ENCODE measurements around the gene DLL1. TPM values are rescaled to one million over a fixed set of nuclear protein-coding genes. Genes with fewer than 3 reads are reported as not detected.
"Not testable (repeated sequence)": the region's sequence is repeated elsewhere in the genome, so short reads cannot be mapped to it uniquely, and the experiment has no call there.

Gene DLL1, protein sequence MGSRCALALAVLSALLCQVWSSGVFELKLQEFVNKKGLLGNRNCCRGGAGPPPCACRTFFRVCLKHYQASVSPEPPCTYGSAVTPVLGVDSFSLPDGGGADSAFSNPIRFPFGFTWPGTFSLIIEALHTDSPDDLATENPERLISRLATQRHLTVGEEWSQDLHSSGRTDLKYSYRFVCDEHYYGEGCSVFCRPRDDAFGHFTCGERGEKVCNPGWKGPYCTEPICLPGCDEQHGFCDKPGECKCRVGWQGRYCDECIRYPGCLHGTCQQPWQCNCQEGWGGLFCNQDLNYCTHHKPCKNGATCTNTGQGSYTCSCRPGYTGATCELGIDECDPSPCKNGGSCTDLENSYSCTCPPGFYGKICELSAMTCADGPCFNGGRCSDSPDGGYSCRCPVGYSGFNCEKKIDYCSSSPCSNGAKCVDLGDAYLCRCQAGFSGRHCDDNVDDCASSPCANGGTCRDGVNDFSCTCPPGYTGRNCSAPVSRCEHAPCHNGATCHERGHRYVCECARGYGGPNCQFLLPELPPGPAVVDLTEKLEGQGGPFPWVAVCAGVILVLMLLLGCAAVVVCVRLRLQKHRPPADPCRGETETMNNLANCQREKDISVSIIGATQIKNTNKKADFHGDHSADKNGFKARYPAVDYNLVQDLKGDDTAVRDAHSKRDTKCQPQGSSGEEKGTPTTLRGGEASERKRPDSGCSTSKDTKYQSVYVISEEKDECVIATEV
- 100 to 1,000 TPM in 2 of 7 donors, 10 to 100 TPM in 5; 34.7 to 119 (median 79.8) TPM for total RNA-seq
- polyA plus RNA-seq: 10 to 100 TPM; 12.6 to 30.3 (median 15.0) TPM
- long read RNA-seq, donor 1, partial matches to known transcripts: 6 of 6 reads
- long read RNA-seq, donor 1, other reads (novel, unspliced or antisense): 0 of 6 reads
- long read RNA-seq, donor 2: 0 reads

DNA sequence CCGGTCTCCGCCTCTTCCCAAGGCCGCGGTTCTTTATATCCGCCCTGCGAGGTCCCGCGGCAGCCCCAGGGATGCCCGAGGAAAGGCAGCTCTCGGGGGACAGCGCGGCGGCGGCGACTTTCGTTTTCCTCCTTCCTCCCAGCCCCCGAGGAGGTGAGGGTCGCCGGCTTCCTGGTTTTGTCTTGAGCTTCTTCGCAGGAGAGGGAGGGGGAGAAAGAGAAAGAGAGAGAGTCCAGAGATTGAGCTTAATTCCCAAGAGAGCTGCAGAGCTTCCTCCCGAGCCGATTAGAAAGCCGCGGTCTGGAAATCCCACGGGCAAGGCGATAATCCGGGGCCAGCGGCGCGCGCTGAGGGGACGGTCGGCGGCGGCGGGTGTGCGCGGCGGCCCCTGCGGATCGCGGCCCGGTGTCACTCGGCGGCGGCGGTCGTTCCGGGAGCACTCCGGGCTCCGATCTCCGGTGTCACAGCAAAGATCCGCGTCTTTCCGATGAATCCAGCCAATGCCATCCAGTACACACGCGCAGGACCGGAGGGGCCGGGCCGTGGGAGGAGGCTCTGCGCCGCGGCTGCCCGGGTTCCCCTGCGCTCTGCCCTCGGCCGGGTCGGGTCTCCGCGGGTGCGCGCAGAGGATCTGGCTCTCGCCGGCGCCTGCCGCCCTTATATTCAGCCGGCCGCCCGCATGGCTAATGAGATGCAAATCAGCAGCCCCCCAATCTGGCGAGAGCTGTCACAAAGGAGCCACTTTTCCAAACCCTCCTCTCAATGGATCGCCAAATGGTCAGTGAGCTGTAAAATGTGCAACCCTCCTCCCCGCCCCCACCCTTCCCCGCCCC is at the start of gene DLL1:
Gene DLL1 (minus strand): TSS at position 783 of the 833 bp plus-strand sequence. CDS start 939 bp downstream, outside the sequence.
- peak within 1 kb of the TSS; percentile 35 to 84 (median 80) for H3K27ac ChIP-seq
- DNase-seq: peak; percentile 89

DNA sequence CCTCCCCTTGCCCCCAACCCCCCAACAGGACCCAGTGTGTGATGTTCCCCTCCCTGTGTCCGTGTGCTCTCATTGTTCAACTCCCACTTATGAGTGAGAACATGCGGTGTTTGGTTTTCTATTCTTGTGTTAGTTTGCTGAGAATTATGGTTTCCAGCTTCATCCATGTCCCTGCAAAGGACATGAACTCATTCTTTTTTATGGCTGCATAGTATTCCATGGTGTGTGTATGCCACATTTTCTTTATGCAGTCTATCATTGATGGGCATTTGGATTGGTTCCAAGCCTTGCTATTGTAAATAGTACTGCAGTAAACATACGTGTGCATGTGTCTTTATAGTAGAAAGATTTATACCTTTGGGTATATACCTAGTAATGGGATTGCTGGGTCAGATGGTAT is 44.3 kb upstream of the DLL1 start:
- Histone ChIP-seq H3K36me3 (peaks cover 6 to 65% (median 38%) of the 10 kb centered on the region in 6 donors), H3K9me3 (peaks cover 0 to 14% (median 3%) of the 10 kb centered on the region in 8 donors)
- DNase-seq; H3K27ac ChIP-seq; H3K4me3 ChIP-seq; H3K4me1 ChIP-seq; H3K27me3 ChIP-seq (replicated peaks in 1 of 7); intact Hi-C loops (cut with DNase I; ENCODE audit: low total_unique reads): not testable (repeated sequence)
- WGBS, 5 donors: 96 to 100% (median 97%) methylated on average over 3 of the region's 3 CpGs

More for the DNA sequence above, at the start of gene DLL1:
- 0 to 1% (median 0%) methylated on average over 56 to 83 of the region's 83 CpGs for WGBS, 5 donors
- Histone ChIP-seq H3K4me3 (peak within 1 kb of the TSS; percentile 75 to 95 (median 83)), H3K27me3 (replicated peaks in 1 of 7) (peaks cover 0 to 100% (median 61%) of the 10 kb centered on the region in 7 donors), H3K36me3 (peaks cover 0 to 34% (median 4%) of the 10 kb centered on the region in 6 donors), H3K9me3 (no peaks in the 10 kb centered on the region), H3K4me1 (peaks cover 32 to 98% (median 74%) of the 10 kb centered on the region in 6 donors)
- intact Hi-C loops (cut with DNase I; ENCODE audit: low total_unique reads): no loop called here
- TF ChIP-seq POLR2AphosphoS5 (IDR thresholded peaks at IDR 0.05) (peak; percentile 87 to 97 (median 93)), POLR2A (IDR thresholded peaks at IDR 0.05) (peak; percentile 62 to 87 (median 84))
- TF ChIP-seq, protein P1, sequence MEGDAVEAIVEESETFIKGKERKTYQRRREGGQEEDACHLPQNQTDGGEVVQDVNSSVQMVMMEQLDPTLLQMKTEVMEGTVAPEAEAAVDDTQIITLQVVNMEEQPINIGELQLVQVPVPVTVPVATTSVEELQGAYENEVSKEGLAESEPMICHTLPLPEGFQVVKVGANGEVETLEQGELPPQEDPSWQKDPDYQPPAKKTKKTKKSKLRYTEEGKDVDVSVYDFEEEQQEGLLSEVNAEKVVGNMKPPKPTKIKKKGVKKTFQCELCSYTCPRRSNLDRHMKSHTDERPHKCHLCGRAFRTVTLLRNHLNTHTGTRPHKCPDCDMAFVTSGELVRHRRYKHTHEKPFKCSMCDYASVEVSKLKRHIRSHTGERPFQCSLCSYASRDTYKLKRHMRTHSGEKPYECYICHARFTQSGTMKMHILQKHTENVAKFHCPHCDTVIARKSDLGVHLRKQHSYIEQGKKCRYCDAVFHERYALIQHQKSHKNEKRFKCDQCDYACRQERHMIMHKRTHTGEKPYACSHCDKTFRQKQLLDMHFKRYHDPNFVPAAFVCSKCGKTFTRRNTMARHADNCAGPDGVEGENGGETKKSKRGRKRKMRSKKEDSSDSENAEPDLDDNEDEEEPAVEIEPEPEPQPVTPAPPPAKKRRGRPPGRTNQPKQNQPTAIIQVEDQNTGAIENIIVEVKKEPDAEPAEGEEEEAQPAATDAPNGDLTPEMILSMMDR (IDR thresholded peaks at IDR 0.05 in 8 of 11, conservative IDR thresholded peaks at IDR 0.05 in 3 of 11): no peak

DNA sequence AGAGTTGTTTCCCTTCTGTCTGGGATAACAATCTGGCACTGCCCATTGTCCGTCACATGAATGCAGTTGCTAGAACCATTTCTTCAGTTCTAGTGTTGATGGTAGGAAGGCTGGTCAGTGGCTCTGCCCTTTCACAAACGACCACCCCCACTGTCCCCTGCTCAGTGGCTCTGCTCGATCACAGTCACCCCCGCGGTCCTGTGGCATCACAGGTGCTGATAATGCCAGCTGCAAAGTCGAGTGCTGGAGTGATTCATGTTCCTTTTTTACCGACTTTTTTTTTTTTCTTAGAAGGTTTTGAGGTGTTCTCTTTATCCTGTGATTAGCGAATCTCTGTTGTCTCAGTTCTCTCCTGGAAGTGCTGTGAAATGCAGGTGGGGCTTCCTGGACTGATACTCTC is 38.4 kb upstream of the DLL1 start:
- Histone ChIP-seq H3K4me3 (no peak overlapping the region), H3K4me1 (no peaks in the 10 kb centered on the region), H3K27ac (no peak overlapping the region), H3K36me3 (peaks cover 6 to 100% (median 78%) of the 10 kb centered on the region in 6 donors), H3K27me3 (replicated peaks in 1 of 7) (no peaks in the 10 kb centered on the region), H3K9me3 (no peaks in the 10 kb centered on the region)
- 83 to 92% (median 87%) methylated on average over 8 of the region's 8 CpGs for WGBS, 5 donors
- TF ChIP-seq POLR2AphosphoS5 (IDR thresholded peaks at IDR 0.05): no peak
- no peak for DNase-seq
- intact Hi-C loops (cut with DNase I; ENCODE audit: low total_unique reads): no loop called here

DNA sequence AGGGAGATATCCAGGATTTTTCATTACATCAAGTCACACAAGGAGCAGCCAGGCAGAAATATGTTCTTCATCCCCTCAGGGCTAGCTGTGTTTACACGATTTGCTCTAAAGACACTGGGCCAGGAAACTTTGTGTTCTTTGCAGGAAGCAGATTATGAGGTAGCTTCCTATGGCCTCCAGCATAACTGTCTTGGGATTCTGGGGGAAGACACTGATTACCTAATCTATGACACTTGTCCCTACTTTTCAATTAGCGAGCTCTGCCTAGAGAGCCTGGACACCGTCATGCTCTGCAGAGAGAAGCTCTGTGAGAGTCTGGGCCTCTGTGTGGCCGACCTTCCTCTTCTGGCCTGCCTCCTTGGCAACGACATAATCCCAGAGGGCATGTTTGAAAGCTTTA is 26.8 kb upstream of the DLL1 start:
- no peak overlapping the region for H3K27ac ChIP-seq
- TF ChIP-seq POLR2A (IDR thresholded peaks at IDR 0.05): no peak
- TF ChIP-seq POLR2AphosphoS5 (IDR thresholded peaks at IDR 0.05): no peak
- TF ChIP-seq, protein P1 (IDR thresholded peaks at IDR 0.05 in 8 of 11, conservative IDR thresholded peaks at IDR 0.05 in 3 of 11): no peak
- 53 to 69% (median 57%) methylated on average over 5 of the region's 5 CpGs for WGBS, 5 donors
- DNase-seq: no peak
- no peaks in the 10 kb centered on the region for H3K9me3 ChIP-seq
- H3K4me1 ChIP-seq: peaks cover 0 to 40% (median 21%) of the 10 kb centered on the region in 6 donors
- peaks cover 0 to 63% (median 9%) of the 10 kb centered on the region in 6 donors for H3K36me3 ChIP-seq
- intact Hi-C loops (cut with DNase I; ENCODE audit: low total_unique reads): no loop called here
- no peaks in the 10 kb centered on the region for H3K27me3 ChIP-seq (replicated peaks in 1 of 7)
- H3K4me3 ChIP-seq: no peak overlapping the region

All from spleen (tissue), 13 donors.